ENCODE results near the gene MST1R.

Gene MST1R

GRCh38 chr3:49865198-49865784 is 38.4 kb downstream of the MST1R start:
- Histone ChIP-seq H3K36me3 (ENCODE audit: insufficient read depth, insufficient read length, low read length) (no peaks in the 10 kb centered on the region), H3K9me3 (ENCODE audit: insufficient read depth, low read length) (no peaks in the 10 kb centered on the region), H3K4me3 (ENCODE audit: insufficient read length, low read depth) (no peak overlapping the region), H3K4me1 (ENCODE audit: insufficient read depth, insufficient read length) (peaks cover 34% of the 10 kb centered on the region), H3K27me3 (ENCODE audit: insufficient read depth, insufficient read length) (peaks cover 4% of the 10 kb centered on the region), H3K9ac (ENCODE audit: insufficient read length, low read depth) (no peak overlapping the region)
- DNase-seq (ENCODE audit: low read depth, low spot score): no peak
- TF ChIP-seq SUZ12 (IDR thresholded peaks at IDR 0.05; ENCODE audit: extremely low read depth, insufficient read depth, insufficient read length): no peak

GRCh38 chr3:49864505-49864904 is 39.2 kb downstream of the MST1R start:
- Histone ChIP-seq H3K9me3 (ENCODE audit: insufficient read depth, low read length) (no peaks in the 10 kb centered on the region), H3K4me3 (ENCODE audit: insufficient read length, low read depth) (no peak overlapping the region), H3K36me3 (ENCODE audit: insufficient read depth, insufficient read length, low read length) (peaks cover 6% of the 10 kb centered on the region), H3K9ac (ENCODE audit: insufficient read length, low read depth) (peak overlapping the region; percentile 36), H3K27me3 (ENCODE audit: insufficient read depth, insufficient read length) (no peaks in the 10 kb centered on the region), H3K4me1 (ENCODE audit: insufficient read depth, insufficient read length) (peaks cover 31% of the 10 kb centered on the region)
- TF ChIP-seq YY1 (IDR thresholded peaks at IDR 0.05; ENCODE audit: insufficient read depth, insufficient read length): no peak
- TF ChIP-seq ZNF274 (IDR thresholded peaks at IDR 0.05; ENCODE audit: low read depth, low read length): no peak
- no peak for TF ChIP-seq SUZ12 (IDR thresholded peaks at IDR 0.05; ENCODE audit: extremely low read depth, insufficient read depth, insufficient read length)
- no peak for DNase-seq (ENCODE audit: low read depth, low spot score)

- H3K9ac ChIP-seq (ENCODE audit: insufficient read length, low read depth): no peak overlapping the region
- no peak for TF ChIP-seq YY1 (IDR thresholded peaks at IDR 0.05; ENCODE audit: insufficient read depth, insufficient read length)
- no peak for TF ChIP-seq SUZ12 (IDR thresholded peaks at IDR 0.05; ENCODE audit: extremely low read depth, insufficient read depth, insufficient read length)
- TF ChIP-seq ZNF274 (IDR thresholded peaks at IDR 0.05; ENCODE audit: low read depth, low read length): no peak
- no peak overlapping the region for H3K4me3 ChIP-seq (ENCODE audit: insufficient read length, low read depth)
- H3K36me3 ChIP-seq (ENCODE audit: insufficient read depth, insufficient read length, low read length): peaks cover 10% of the 10 kb centered on the region
- no peaks in the 10 kb centered on the region for H3K9me3 ChIP-seq (ENCODE audit: insufficient read depth, low read length)
- no peaks in the 10 kb centered on the region for H3K27me3 ChIP-seq (ENCODE audit: insufficient read depth, insufficient read length)
- H3K4me1 ChIP-seq (ENCODE audit: insufficient read depth, insufficient read length): peaks cover 9% of the 10 kb centered on the region
- DNase-seq (ENCODE audit: low read depth, low spot score): no peak
Observed at GRCh38 chr3:49859576-49860305, 43.9 kb downstream of the MST1R start.

- H3K36me3 ChIP-seq (ENCODE audit: insufficient read depth, insufficient read length, low read length): peaks cover 17% of the 10 kb centered on the region
- no peak for TF ChIP-seq YY1 (IDR thresholded peaks at IDR 0.05; ENCODE audit: insufficient read depth, insufficient read length)
- no peak for TF ChIP-seq SUZ12 (IDR thresholded peaks at IDR 0.05; ENCODE audit: extremely low read depth, insufficient read depth, insufficient read length)
- no peak for TF ChIP-seq ZNF274 (IDR thresholded peaks at IDR 0.05; ENCODE audit: low read depth, low read length)
- no peaks in the 10 kb centered on the region for H3K27me3 ChIP-seq (ENCODE audit: insufficient read depth, insufficient read length)
Observed at GRCh38 chr3:49856181-49857005, 47.3 kb downstream of the MST1R start, which contains the start of gene TRAIP. TRAIP (minus strand) TSS chr3:49856564; CDS start chr3:49856453, 111 bp downstream.

GRCh38 chr3:49855662-49856061 is 48.0 kb downstream of the MST1R start:
- peaks cover 17% of the 10 kb centered on the region for H3K36me3 ChIP-seq (ENCODE audit: insufficient read depth, insufficient read length, low read length)
- H3K9ac ChIP-seq (ENCODE audit: insufficient read length, low read depth): peak overlapping the region; percentile 96
- DNase-seq (ENCODE audit: low read depth, low spot score): no peak
- no peaks in the 10 kb centered on the region for H3K27me3 ChIP-seq (ENCODE audit: insufficient read depth, insufficient read length)
- peaks cover 5% of the 10 kb centered on the region for H3K4me1 ChIP-seq (ENCODE audit: insufficient read depth, insufficient read length)
- no peaks in the 10 kb centered on the region for H3K9me3 ChIP-seq (ENCODE audit: insufficient read depth, low read length)
- TF ChIP-seq ZNF274 (IDR thresholded peaks at IDR 0.05; ENCODE audit: low read depth, low read length): no peak
- TF ChIP-seq SUZ12 (IDR thresholded peaks at IDR 0.05; ENCODE audit: extremely low read depth, insufficient read depth, insufficient read length): no peak
- peak overlapping the region; percentile 94 for H3K4me3 ChIP-seq (ENCODE audit: insufficient read length, low read depth)

More at GRCh38 chr3:49856181-49857005, 47.3 kb downstream of the MST1R start, which contains the start of gene TRAIP:
- no peaks in the 10 kb centered on the region for H3K9me3 ChIP-seq (ENCODE audit: insufficient read depth, low read length)
- H3K4me1 ChIP-seq (ENCODE audit: insufficient read depth, insufficient read length): peaks cover 5% of the 10 kb centered on the region
- peak within 1 kb of the TSS; percentile 94 for H3K4me3 ChIP-seq (ENCODE audit: insufficient read length, low read depth)
- DNase-seq (ENCODE audit: low read depth, low spot score): peak; percentile 95
- H3K9ac ChIP-seq (ENCODE audit: insufficient read length, low read depth): peak within 1 kb of the TSS; percentile 96

GRCh38 chr3:49845694-49846093 is 58.0 kb downstream of the MST1R start:
- no peak for DNase-seq (ENCODE audit: low read depth, low spot score)
- Histone ChIP-seq H3K4me1 (ENCODE audit: insufficient read depth, insufficient read length) (peaks cover 8% of the 10 kb centered on the region), H3K9ac (ENCODE audit: insufficient read length, low read depth) (no peak overlapping the region), H3K9me3 (ENCODE audit: insufficient read depth, low read length) (no peaks in the 10 kb centered on the region), H3K4me3 (ENCODE audit: insufficient read length, low read depth) (no peak overlapping the region), H3K27me3 (ENCODE audit: insufficient read depth, insufficient read length) (no peaks in the 10 kb centered on the region), H3K36me3 (ENCODE audit: insufficient read depth, insufficient read length, low read length) (peaks cover 71% of the 10 kb centered on the region)
- TF ChIP-seq YY1 (IDR thresholded peaks at IDR 0.05; ENCODE audit: insufficient read depth, insufficient read length) (no peak), ZNF274 (IDR thresholded peaks at IDR 0.05; ENCODE audit: low read depth, low read length) (no peak), SUZ12 (IDR thresholded peaks at IDR 0.05; ENCODE audit: extremely low read depth, insufficient read depth, insufficient read length) (no peak)
